GM12873 (cell line): ENCODE measurements around the gene SURF6.

ENCODE experiments used
- TF ChIP-seq, protein P1 (sequence below): IDR thresholded peaks from 2 replicates; pipeline ENCODE4 v1.5.1; 2012; ENCODE audit warnings: low read depth, mild to moderate bottlenecking, moderate library complexity, low read length, control low read depth; ENCODE audit not compliant: insufficient read depth; ENCODE audit errors: missing control alignments

Gene SURF6

DNA sequence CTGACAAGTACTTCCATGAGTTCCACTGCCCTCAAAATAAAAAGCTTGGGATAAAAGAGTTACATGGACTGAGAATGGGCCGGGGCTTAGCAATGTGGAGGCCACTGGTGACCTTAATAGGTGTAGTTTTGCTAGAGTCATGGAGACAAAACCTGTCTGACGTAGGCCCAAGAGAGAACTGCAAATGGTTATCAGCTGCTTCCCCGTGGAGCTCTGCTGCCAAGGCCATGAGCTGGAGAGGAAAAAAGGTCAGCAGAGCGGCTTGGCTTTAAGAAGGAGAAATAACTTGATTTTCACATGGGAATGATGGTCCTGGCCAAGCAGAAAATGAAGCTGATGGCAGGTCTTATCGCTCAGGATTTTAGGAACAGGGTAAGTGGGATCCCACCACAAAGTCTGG, 3.7 kb upstream of the SURF6 start:
- TF ChIP-seq, protein P1, sequence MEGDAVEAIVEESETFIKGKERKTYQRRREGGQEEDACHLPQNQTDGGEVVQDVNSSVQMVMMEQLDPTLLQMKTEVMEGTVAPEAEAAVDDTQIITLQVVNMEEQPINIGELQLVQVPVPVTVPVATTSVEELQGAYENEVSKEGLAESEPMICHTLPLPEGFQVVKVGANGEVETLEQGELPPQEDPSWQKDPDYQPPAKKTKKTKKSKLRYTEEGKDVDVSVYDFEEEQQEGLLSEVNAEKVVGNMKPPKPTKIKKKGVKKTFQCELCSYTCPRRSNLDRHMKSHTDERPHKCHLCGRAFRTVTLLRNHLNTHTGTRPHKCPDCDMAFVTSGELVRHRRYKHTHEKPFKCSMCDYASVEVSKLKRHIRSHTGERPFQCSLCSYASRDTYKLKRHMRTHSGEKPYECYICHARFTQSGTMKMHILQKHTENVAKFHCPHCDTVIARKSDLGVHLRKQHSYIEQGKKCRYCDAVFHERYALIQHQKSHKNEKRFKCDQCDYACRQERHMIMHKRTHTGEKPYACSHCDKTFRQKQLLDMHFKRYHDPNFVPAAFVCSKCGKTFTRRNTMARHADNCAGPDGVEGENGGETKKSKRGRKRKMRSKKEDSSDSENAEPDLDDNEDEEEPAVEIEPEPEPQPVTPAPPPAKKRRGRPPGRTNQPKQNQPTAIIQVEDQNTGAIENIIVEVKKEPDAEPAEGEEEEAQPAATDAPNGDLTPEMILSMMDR: no peak

DNA sequence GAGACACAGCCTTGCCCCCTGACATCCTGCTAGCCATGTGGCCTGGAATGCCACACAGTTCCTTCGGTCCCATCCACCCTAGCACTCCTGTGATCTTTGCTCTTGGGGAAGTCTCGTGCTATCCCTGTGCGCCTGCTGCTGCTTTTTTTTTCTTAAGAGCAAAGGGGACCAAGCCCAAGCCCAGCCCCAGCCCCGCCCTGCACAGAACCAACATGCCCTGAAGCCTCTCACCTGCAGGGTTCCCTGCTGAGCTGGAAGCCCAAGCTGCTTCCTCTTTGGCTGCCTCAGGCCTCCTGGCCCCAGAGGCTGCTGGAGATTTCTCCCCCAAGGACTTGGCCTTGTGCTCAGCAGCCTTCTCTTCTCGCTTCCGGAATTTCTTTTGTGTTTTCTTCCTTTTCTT, 1.8 kb downstream of the SURF6 start:
- TF ChIP-seq, protein P1: no peak

DNA sequence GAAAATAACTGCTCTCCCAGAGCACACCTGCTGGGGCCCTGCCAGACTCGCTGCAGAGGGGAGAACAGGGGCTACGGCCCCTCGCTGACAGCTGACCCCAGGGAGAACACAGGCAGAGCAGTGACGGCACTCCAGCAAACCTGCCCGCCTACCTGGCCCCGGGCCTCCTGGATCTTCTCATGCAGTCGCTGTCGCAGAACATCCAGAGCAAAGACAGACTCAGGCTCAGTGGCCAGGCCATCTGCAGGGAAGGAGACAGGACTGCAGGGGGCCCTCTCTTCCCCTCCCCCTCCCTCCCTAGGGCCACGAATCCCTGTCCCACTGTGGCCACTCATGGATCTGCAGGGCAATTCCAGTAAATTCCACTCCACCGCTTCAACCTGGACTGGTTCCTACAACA, 2.4 kb downstream of the SURF6 start:
- TF ChIP-seq, protein P1: no peak

DNA sequence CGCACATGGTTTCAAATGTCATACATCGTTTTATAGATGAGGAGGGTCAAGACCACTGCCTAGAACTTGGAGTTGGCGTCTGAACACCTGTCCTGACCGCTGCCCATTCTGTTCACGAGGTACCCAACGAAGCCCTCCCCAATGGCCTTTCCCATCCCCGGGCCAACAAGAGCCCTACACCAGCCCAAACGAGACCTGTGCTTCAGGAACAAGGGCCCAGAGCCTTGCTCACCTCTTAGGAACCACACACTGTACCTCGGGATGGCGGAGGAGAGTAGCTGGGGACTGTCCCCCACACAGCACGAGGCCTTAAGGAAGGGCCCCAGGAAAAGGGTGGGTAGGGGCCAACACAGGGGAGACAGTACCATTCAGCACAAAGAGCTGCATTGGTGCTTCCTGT, 3.0 kb downstream of the SURF6 start:
- TF ChIP-seq, protein P1: no peak

DNA sequence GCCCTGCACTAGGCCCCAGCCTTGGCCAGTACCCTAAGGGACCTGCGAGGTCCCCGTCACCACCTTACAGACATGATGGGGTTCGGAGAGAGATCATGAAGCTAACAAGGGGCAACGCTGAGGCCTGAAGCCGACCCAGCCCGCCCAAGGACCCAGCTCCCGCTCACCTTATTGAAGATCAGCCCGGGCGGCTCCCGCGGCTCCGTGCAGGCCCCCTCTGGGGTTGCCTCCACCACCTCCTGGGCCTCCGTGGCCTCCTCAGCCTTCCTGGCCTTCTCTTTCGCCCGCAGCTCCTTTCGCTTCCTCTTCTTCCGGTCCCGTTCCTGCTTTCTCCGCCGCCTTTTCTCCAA, 3.6 kb downstream of the SURF6 start:
- TF ChIP-seq, protein P1: no peak

DNA sequence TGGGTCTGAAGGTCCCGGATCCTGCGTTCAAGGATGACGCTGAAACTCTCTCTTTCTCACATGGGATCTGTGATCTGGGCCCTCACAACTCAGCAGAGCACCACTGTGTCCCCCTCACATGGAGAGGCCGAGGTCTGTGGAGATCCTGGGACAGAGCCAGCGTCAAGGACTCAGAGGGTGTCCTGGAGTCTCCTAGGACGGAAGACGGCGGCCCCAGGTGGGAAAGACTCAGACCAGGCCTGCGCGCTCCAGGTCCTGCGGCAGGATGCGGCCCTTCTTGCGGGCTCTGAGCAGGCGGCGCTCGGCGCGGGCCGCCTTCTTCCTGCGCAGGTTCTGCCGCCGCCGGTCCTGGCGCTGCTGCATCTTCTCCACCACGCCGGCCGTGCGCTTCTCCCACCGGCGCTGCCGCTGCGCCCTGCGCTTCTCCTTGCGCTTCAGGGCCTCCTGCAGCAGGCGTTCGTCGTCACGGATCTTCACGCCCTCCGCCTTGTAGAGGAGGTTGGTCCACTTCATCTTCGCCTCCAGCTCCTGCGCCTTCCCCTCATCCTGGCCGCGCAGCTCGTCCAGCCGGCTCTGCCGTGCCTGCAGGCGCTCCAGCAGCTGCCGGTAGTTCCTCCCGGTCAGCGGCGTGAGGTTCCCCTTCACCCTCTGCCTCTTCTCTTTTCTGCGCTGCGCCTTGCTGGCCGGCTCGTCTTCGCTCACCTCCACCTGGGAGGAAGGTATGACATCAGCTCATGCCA, 4.2 kb downstream of the SURF6 start:
- TF ChIP-seq, protein P1: no peak

DNA sequence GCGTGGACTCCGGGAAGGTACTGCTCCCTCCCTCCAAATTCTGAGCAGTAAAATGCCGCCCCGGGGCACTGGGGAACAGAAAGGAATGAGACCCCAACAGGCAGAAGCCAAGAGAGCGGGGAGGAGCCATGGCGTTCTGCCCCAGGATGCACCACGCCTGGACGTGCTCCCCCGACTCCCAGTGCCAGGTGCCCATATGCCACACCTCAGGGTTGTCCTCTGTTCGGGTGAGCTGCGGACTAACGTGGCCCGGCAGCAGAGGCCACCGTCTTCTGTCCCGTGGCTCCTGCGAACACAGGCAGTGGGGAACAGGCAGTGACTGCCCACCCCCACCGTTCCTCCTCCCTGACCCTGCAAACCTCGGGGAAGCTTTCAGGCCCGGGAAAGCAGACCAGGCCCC, 4.8 kb downstream of the SURF6 start:
- TF ChIP-seq, protein P1: no peak
